Measurements from ENCODE around the gene SCFD1.
A peak's percentile ranks its signal among the peaks of the same experiment; 100 is the strongest.

DNA sequence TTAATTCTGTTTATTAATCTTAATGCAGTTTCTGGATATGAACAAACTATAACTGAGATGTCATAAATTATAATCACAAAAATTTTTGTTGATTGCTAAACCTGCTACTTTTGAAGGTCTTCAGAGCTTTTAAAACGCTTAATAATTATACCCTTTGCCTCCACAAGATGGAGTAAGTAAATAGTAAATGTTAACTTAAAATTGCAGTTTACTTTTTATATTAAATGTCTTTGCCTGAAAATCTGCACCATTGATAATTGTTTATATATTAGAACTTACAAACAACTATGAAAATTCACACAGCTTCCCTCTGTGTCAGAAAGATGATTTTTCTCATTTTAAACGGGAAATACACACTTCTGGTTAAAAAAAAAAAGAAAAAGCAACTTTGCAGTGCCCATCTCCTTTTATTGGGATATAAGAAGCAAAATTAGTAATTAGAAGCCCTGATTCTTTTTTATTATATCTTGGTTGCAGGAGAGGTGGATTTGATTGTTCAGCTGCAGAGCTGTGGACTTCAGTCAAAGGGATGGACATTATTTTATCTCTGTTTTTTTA lies 35.6 kb downstream of the SCFD1 start:
- TF ChIP-seq, protein P1, sequence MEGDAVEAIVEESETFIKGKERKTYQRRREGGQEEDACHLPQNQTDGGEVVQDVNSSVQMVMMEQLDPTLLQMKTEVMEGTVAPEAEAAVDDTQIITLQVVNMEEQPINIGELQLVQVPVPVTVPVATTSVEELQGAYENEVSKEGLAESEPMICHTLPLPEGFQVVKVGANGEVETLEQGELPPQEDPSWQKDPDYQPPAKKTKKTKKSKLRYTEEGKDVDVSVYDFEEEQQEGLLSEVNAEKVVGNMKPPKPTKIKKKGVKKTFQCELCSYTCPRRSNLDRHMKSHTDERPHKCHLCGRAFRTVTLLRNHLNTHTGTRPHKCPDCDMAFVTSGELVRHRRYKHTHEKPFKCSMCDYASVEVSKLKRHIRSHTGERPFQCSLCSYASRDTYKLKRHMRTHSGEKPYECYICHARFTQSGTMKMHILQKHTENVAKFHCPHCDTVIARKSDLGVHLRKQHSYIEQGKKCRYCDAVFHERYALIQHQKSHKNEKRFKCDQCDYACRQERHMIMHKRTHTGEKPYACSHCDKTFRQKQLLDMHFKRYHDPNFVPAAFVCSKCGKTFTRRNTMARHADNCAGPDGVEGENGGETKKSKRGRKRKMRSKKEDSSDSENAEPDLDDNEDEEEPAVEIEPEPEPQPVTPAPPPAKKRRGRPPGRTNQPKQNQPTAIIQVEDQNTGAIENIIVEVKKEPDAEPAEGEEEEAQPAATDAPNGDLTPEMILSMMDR (conservative IDR thresholded peaks at IDR 0.05), result peak; percentile 49
- TF ChIP-seq EZH2 (IDR thresholded peaks at IDR 0.05; ENCODE audit: low read depth), result no peak
